ENCODE data around the gene GANC.

The GANC gene

DNA sequence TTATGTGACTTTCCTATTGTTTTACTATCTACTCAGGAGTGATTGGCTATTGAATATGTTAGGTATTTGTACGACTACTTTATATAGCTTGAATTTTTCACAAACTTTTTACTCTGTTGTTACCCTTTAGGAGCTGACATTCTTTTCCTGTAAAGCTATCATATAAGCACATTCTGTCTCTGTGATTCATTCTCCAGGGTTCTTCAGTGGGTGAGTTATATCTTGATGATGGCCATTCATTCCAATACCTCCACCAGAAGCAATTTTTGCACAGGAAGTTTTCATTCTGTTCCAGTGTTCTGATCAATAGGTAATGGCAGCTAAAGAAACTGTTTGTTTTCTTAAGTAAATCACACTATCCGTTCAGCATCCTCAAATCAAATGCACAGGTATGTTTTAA lies 76.2 kb downstream of the GANC start:
- Mint-ChIP-seq H3K4me3 (no peak overlapping the region), H3K4me1 (no peaks in the 10 kb centered on the region), H3K9me3 (no peaks in the 10 kb centered on the region), H3K36me3 (peaks cover 23% of the 10 kb centered on the region), H3K27me3 (no peaks in the 10 kb centered on the region), H3K27ac (no peak overlapping the region)

DNA sequence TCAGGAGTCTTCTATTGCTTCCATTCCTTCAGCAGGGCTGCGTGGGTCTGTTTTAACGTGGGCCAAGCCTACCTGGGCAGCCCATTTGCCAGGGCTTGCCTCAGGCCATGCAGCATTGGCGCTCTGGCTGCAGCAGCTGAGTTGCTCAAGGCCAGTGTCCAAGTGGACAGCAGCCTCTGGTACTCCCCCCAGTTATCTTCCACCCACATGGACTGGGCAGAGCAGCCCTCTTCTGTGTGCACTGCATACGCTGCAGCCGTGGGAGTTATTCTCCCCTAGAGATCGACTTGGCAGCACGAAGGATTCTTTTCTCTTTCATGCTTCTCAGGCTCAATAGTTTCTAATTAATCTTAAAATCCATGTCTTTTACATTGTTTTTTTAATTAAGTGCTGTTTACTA lies 79.4 kb downstream of the GANC start:
- H3K36me3 Mint-ChIP-seq = peaks cover 23% of the 10 kb centered on the region
- no peaks in the 10 kb centered on the region for H3K9me3 Mint-ChIP-seq
- H3K4me1 Mint-ChIP-seq = no peaks in the 10 kb centered on the region
- no peak overlapping the region for H3K27ac Mint-ChIP-seq
- no peaks in the 10 kb centered on the region for H3K27me3 Mint-ChIP-seq
- no peak overlapping the region for H3K4me3 Mint-ChIP-seq

DNA sequence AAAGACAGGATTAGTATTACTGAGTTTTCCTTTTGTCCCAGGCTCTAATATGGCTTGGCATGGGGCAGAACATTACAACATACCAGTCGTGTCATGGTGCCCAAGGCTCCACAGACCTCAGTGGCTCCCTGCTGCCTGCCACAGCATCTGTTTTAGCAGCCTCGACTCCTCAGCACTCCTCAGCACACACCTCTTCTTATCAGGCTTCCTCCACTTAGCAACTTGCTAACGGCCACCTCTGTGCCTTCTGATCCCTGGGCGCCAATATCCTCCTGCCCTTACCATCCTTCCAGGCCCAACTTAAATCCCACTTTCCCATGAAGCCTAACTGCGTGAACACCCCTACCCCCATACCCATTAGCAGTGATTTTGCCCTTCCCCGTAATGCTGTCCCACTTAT lies 80.1 kb downstream of the GANC start:
- H3K27ac Mint-ChIP-seq = no peak overlapping the region
- H3K4me3 Mint-ChIP-seq = no peak overlapping the region
- H3K36me3 Mint-ChIP-seq = peaks cover 23% of the 10 kb centered on the region
- H3K27me3 Mint-ChIP-seq = no peaks in the 10 kb centered on the region
- H3K9me3 Mint-ChIP-seq = no peaks in the 10 kb centered on the region
- no peaks in the 10 kb centered on the region for H3K4me1 Mint-ChIP-seq

DNA sequence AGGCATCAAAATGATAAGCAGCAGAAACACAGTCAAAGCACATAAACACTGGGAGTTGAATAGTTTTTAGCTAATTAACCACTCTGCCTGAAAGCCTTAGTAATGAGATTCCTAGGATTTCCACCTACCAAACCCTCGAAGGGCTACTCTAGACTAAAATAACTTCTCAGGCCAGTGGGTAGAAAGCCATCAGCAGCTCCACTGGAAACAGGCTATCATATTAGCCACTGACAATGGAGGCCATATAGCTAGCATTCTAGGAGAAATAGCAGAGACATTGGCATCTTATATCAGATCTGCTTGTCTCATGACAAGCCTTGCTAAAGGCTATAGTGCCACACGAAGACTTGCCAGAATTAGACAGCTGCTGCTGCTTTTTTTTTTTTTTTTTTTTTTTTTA lies 81.8 kb downstream of the GANC start:
- no peaks in the 10 kb centered on the region for H3K27me3 Mint-ChIP-seq
- no peak overlapping the region for H3K27ac Mint-ChIP-seq
- H3K36me3 Mint-ChIP-seq = peaks cover 23% of the 10 kb centered on the region
- no peaks in the 10 kb centered on the region for H3K9me3 Mint-ChIP-seq
- H3K4me1 Mint-ChIP-seq = no peaks in the 10 kb centered on the region
- H3K4me3 Mint-ChIP-seq = no peak overlapping the region

DNA sequence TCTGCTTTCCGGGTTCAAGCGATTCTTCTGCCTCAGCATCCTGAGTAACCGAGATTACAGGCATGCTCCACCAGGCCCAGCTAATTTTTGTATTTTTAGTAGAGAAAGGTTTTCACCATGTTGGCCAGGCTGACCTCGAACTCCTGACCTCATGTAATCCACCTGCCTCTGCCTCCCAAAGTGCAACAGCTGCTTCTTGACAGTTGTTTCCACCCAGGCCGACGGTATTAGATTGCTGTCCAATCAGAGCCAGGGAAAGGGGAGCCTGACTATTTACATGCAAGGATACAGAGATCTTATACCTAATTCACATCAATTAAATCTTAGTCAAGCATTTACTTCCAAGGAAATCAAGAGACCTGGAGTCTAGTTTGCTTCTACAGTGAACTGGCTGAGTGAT lies 82.3 kb downstream of the GANC start:
- Mint-ChIP-seq H3K27me3 (no peaks in the 10 kb centered on the region), H3K9me3 (no peaks in the 10 kb centered on the region), H3K4me3 (no peak overlapping the region), H3K4me1 (no peaks in the 10 kb centered on the region), H3K27ac (no peak overlapping the region), H3K36me3 (peaks cover 23% of the 10 kb centered on the region)

DNA sequence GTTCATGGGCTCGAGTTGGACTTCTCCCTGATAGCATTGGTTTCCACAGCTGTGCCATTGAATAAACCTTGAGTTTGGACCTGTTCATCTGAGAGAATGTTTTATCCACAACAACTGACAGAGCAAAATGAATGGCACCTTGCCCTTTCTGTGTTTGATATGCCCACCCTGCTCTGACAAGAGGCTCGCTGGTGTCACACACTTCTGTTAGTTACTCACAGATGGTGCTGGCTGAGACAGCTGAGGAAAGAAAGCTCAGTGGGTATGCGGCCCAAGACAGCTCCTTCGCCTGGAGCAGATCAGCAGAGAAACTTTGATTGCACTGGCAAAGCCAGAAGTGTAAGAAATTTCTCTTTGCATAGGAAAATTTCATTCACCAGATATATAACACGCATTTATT lies 83.8 kb downstream of the GANC start:
- Mint-ChIP-seq H3K27me3 (no peaks in the 10 kb centered on the region), H3K36me3 (peaks cover 14% of the 10 kb centered on the region), H3K27ac (no peak overlapping the region), H3K4me3 (no peak overlapping the region), H3K9me3 (no peaks in the 10 kb centered on the region), H3K4me1 (no peaks in the 10 kb centered on the region)

DNA sequence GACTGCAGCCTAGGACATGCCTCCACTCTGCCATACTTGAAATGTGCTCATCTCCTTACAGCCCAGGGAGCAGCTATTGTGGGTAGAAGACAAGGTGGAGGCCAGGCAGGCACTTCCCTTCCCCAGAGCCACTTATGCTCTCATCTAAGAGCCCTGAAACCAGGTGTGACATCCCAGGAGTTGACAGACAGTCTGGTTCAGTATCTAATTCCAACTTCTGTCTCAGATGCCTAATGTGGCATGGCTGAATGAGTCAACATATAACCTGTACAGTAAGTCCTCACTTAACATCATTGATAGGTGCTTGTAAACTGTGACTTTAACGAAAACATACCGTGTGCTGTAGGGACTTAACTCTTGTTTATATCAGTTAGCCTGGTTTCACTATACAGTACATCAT lies 85.1 kb downstream of the GANC start:
- H3K36me3 Mint-ChIP-seq = peaks cover 8% of the 10 kb centered on the region
- no peaks in the 10 kb centered on the region for H3K4me1 Mint-ChIP-seq
- no peak overlapping the region for H3K4me3 Mint-ChIP-seq
- H3K27me3 Mint-ChIP-seq = no peaks in the 10 kb centered on the region
- H3K9me3 Mint-ChIP-seq = no peaks in the 10 kb centered on the region
- H3K27ac Mint-ChIP-seq = no peak overlapping the region

DNA sequence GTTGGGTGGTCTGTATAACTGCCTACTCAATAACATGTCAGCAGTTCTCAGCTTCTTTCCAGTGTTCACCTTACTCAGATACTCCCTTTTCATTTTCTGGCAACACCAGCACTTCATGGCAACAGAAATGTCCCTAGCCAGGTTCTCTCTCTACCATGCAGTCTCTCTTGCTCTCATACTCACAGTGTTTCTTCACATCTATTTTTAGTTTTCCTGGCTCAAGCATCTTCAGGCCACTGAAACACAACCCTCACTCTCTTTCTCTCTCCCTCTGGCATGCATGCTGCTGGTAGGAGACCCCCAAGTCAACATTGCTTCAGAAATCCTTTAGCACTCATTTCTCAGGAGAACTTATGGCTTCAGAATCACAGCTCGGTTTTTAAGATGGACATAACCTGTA lies 86.2 kb downstream of the GANC start, which contains the start of gene CAPN3:
CAPN3 (plus strand) TSS at position 253 of the 400 bp plus-strand sequence. CDS start 305 bp downstream, outside the sequence.
- Mint-ChIP-seq H3K27ac (no peak within 1 kb of the TSS), H3K4me3 (no peak within 1 kb of the TSS), H3K9me3 (no peaks in the 10 kb centered on the region)

DNA sequence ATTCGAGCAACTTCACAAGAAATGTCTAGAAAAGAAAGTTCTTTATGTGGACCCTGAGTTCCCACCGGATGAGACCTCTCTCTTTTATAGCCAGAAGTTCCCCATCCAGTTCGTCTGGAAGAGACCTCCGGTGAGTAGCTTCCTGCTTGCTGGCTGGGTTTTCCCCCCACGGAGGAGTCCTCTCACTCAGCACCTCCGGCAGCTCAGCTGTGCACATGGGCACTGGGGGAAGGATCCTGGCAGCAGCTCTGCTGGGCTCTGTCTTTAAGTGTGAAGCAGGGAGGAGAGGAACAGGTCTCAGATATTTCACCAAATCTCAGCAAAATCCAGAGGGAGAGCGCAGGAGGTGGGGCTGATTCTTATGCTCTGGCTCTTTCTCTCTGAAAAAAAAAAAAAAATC lies 87.0 kb downstream of the GANC start:
- no peaks in the 10 kb centered on the region for H3K4me1 Mint-ChIP-seq
- peaks cover 3% of the 10 kb centered on the region for H3K36me3 Mint-ChIP-seq
- no peaks in the 10 kb centered on the region for H3K9me3 Mint-ChIP-seq
- no peaks in the 10 kb centered on the region for H3K27me3 Mint-ChIP-seq
- H3K4me3 Mint-ChIP-seq = no peak overlapping the region
- H3K27ac Mint-ChIP-seq = no peak overlapping the region

More for the DNA sequence above, 86.2 kb downstream of the GANC start, which contains the start of gene CAPN3:
- H3K36me3 Mint-ChIP-seq = peaks cover 5% of the 10 kb centered on the region
- no peaks in the 10 kb centered on the region for H3K4me1 Mint-ChIP-seq
- H3K27me3 Mint-ChIP-seq = no peaks in the 10 kb centered on the region

DNA sequence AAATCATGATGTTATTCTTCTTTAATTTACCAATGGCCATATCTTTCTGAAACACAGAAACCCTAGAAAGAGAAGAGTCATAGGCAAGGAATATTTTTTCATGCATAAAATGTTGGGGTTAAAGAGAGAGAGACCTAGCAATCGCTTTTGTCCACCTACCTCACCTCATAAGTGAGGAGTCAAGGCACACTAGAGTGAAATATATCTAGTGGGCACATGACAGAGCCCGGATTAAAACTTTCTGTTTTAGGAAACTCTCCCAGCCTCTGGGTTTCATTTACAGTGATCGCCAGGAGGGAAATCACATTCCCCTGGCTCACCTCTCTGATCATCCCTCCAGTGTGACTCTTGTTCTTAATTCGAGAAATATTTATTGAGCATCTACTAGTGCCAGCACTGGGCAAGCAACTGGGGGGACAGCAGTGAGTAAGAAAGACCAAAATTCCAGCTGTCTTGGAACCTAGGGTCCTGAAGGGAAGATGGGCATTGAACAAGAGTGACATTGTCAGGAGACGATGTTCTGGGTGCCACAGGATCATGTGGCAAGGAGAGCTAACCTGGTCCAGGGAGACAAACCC lies 87.6 kb downstream of the GANC start:
- Mint-ChIP-seq H3K4me1 (no peaks in the 10 kb centered on the region), H3K4me3 (no peak overlapping the region), H3K9me3 (no peaks in the 10 kb centered on the region), H3K27ac (no peak overlapping the region), H3K27me3 (no peaks in the 10 kb centered on the region), H3K36me3 (peaks cover 3% of the 10 kb centered on the region)

DNA sequence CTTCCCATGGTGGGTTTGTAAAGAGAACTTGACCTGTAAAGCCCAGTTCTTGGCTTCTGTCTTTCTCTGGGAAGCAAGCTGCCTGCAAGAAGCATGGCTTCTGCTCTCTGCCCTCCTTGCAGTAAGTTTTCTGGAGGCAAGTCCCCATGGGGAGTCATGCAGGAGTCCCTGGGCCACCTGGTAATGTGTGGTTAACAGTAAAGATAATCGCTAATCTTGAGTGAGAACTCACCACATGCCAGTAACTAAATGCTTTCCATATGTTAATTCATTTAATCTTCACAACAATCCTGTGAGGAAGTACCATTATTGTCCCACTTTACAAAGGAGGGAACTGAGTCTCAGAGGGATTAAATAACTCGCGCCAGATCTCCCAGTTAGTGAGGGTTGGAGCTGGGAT lies 90.5 kb downstream of the GANC start:
- Mint-ChIP-seq H3K27me3 (no peaks in the 10 kb centered on the region), H3K9me3 (no peaks in the 10 kb centered on the region), H3K4me1 (no peaks in the 10 kb centered on the region), H3K36me3 (peaks cover 3% of the 10 kb centered on the region), H3K27ac (no peak overlapping the region), H3K4me3 (no peak overlapping the region)

DNA sequence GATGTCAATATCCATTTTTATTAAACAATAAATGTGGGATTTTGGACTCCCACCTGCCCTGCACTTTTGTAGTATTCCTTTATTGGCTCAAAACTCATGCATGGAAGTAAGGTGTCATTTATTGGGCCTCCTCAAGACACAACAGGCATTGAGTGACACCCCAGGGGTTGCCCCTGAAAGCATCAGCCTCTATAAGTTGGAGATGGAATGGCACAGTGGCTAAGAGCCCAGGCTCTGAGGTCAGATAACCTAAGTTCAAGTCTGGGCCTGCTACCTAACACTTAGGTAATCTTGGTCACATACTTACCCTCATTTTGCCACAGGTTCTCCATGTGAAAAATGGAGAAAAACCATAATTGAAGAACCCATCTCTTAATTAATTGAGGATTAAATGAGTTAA lies 90.9 kb downstream of the GANC start:
- H3K9me3 Mint-ChIP-seq = no peaks in the 10 kb centered on the region
- peaks cover 3% of the 10 kb centered on the region for H3K36me3 Mint-ChIP-seq
- no peak overlapping the region for H3K27ac Mint-ChIP-seq
- no peaks in the 10 kb centered on the region for H3K27me3 Mint-ChIP-seq
- H3K4me3 Mint-ChIP-seq = no peak overlapping the region
- no peaks in the 10 kb centered on the region for H3K4me1 Mint-ChIP-seq

DNA sequence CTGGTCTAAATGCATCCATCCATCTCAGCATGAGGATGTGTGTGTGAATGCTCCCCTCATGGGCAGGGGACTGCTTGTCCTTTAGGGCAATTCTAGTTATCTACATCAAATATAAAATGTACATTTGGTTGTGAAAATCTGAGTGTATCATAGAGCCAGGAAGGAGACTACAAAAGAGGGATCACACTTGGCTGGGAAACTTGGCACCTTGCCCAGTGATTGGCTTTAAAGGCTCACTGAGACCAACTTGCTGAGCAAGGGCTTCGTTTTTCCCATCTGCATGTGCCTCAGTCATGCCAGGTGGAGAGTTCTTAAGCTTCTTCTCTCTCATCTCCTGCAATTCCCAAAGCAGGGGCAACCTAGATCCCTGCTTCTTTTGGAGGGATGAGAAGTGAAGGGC lies 91.5 kb downstream of the GANC start:
- H3K27ac Mint-ChIP-seq = no peak overlapping the region
- H3K9me3 Mint-ChIP-seq = no peaks in the 10 kb centered on the region
- H3K36me3 Mint-ChIP-seq = no peaks in the 10 kb centered on the region
- H3K4me1 Mint-ChIP-seq = no peaks in the 10 kb centered on the region
- H3K27me3 Mint-ChIP-seq = no peaks in the 10 kb centered on the region
- H3K4me3 Mint-ChIP-seq = no peak overlapping the region

DNA sequence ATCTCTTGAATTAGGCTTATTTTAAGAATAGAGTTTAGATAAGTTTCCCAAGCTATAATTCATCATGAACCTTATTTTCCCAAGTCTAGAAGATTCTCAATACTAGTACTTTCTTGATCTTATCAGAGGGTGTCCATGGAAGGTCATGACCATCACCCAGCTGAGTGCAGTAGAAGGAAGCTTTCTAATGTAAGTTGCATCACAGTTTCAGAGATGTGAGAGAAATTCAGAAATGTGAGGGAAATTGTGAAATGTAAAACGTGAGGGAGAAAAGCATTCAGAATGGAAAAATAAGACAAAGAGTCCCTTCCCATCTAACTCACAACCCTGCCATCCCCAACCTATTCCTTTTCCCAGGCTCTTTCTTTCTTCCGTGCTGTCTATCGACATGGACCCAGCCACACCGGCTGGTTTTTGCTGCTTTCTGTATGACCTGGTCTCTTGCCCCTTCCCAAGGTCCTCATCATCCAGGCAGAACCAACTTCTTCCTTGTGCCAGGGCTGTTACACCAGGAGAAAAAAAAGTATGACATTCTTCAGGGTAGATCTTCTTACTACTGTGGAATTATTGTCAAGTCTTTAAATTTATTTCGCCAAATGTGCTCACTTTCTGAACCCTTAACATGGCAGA lies 93.0 kb downstream of the GANC start:
- Mint-ChIP-seq H3K27me3 (no peaks in the 10 kb centered on the region), H3K4me3 (no peak overlapping the region), H3K9me3 (no peaks in the 10 kb centered on the region), H3K36me3 (no peaks in the 10 kb centered on the region), H3K4me1 (no peaks in the 10 kb centered on the region), H3K27ac (no peak overlapping the region)

DNA sequence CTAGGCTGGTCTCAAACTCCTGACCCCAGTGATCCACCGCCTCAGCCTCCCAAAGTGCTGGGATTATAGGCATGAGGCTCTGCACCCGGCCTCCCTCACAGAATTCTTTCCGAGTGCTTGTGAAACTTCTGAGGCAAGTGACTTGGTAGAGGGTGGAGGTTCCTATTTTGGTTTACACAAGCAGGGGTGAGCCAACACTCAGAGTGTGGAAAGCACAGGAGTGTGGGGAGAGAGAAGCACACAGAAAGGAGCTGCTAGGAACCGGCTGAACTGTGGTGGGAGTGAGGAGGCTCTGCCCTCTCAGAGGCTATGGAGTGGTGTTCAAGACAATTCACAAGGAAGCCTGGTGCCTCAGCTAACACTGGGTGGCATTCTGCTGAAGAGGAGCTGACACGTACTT lies 94.0 kb downstream of the GANC start:
- H3K36me3 Mint-ChIP-seq = no peaks in the 10 kb centered on the region
- no peak overlapping the region for H3K27ac Mint-ChIP-seq
- no peaks in the 10 kb centered on the region for H3K9me3 Mint-ChIP-seq
- H3K27me3 Mint-ChIP-seq = no peaks in the 10 kb centered on the region
- H3K4me3 Mint-ChIP-seq = no peak overlapping the region
- H3K4me1 Mint-ChIP-seq = no peaks in the 10 kb centered on the region

DNA sequence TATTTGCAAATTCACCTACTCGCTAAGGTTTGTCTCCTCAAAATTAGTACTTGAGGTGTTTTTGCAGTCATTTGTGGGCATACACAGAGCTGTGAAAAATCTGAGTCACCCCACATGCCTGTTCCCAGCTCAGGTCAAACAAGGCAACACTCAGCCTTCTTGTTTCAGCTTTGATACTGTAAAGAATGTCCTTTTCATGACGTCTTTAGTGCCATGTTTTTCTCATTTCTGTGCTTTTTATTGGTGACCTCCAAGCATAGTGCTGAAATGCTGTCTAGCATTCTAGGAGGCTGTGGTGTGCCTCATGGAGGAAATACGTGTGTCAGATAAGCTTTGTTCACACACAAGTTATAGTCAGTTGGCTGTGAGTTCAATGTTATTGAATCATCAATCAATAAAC lies 95.1 kb downstream of the GANC start:
- Mint-ChIP-seq H3K4me1 (no peaks in the 10 kb centered on the region), H3K4me3 (no peak overlapping the region), H3K27me3 (no peaks in the 10 kb centered on the region), H3K9me3 (no peaks in the 10 kb centered on the region), H3K36me3 (no peaks in the 10 kb centered on the region), H3K27ac (no peak overlapping the region)

DNA sequence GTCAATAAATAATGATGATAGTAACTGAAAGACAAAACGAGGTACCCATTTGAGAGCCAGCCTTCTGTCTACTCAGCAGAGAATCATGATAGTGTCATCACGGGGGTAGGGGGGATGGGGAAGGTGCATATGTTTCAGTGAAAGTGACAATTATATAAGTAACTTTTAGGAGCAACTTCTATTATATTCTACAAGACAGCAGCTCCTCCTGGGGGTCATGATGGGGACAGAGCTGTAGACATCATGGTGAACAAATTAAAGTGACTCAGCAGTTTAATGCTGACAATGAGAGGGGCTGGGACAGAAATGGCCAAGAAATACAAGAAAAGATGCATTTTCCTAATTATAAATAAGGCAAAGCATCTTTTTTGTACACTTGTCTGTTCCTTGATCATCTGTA lies 98.1 kb downstream of the GANC start:
- Mint-ChIP-seq H3K4me3 (no peak overlapping the region), H3K4me1 (no peaks in the 10 kb centered on the region), H3K27ac (no peak overlapping the region)

More for the DNA sequence above, 98.1 kb downstream of the GANC start:
- H3K9me3 Mint-ChIP-seq = no peaks in the 10 kb centered on the region
- no peaks in the 10 kb centered on the region for H3K36me3 Mint-ChIP-seq
- H3K27me3 Mint-ChIP-seq = no peaks in the 10 kb centered on the region

Measured in activated naive CD4-positive, alpha-beta T cell treated with anti-CD3 and anti-CD28 coated beads, Interleukin-2, amount 50 U/mL, for 24 hours (primary cell).